Measurements from ENCODE around the gene ARHGEF12.

ARHGEF12 gene

GRCh38 chr11:120335908-120336640, at the start of gene ARHGEF12:
Gene ARHGEF12 (plus strand): TSS chr11:120336413. CDS start chr11:120337244, 831 bp downstream.
- peak; percentile 89 for DNase-seq

GRCh38 chr11:120288021-120288420, 48.2 kb upstream of the ARHGEF12 start:
- DNase-seq, result no peak

- DNase-seq, result no peak
Measured at GRCh38 chr11:120289426-120289825, 46.8 kb upstream of the ARHGEF12 start.

- no peak for DNase-seq
Measured at GRCh38 chr11:120290956-120291355, 45.3 kb upstream of the ARHGEF12 start.

- DNase-seq, result no peak
Measured at GRCh38 chr11:120293038-120293800, 43.0 kb upstream of the ARHGEF12 start.

GRCh38 chr11:120294096-120294495, 42.1 kb upstream of the ARHGEF12 start:
- DNase-seq, result no peak

GRCh38 chr11:120295099-120295498, 41.1 kb upstream of the ARHGEF12 start:
- no peak for DNase-seq

- DNase-seq, result no peak
Measured at GRCh38 chr11:120296554-120296953, 39.7 kb upstream of the ARHGEF12 start.

- no peak for DNase-seq
Measured at GRCh38 chr11:120298461-120298860, 37.8 kb upstream of the ARHGEF12 start.

- no peak for DNase-seq
Measured at GRCh38 chr11:120302001-120302805, 34.0 kb upstream of the ARHGEF12 start.

- peak; percentile 22 for DNase-seq
Measured at GRCh38 chr11:120303004-120303637, 33.1 kb upstream of the ARHGEF12 start.

GRCh38 chr11:120304526-120304925, 31.7 kb upstream of the ARHGEF12 start:
- no peak for DNase-seq

GRCh38 chr11:120305286-120305685, 30.9 kb upstream of the ARHGEF12 start:
- DNase-seq, result no peak

GRCh38 chr11:120306519-120307242, 29.5 kb upstream of the ARHGEF12 start:
- DNase-seq, result no peak

- DNase-seq, result no peak
Measured at GRCh38 chr11:120307476-120307875, 28.7 kb upstream of the ARHGEF12 start.

- no peak for DNase-seq
Measured at GRCh38 chr11:120308081-120308480, 28.1 kb upstream of the ARHGEF12 start.

GRCh38 chr11:120310870-120311269, 25.3 kb upstream of the ARHGEF12 start:
- no peak for DNase-seq

GRCh38 chr11:120314861-120315260, 21.4 kb upstream of the ARHGEF12 start:
- DNase-seq, result no peak

- peak; percentile 36 for DNase-seq
Measured at GRCh38 chr11:120316880-120317688, 19.1 kb upstream of the ARHGEF12 start.

GRCh38 chr11:120317689-120318480, 18.3 kb upstream of the ARHGEF12 start:
- DNase-seq, result no peak

All from DMS153 (cell line).